Measurements from ENCODE around the gene NEUROD6. TPM values are rescaled to one million over a fixed set of nuclear protein-coding genes. Genes with fewer than 3 reads are reported as not detected.

NEUROD6 gene
- total RNA-seq, 8 experiments from 2014 or later, result 0.09 to 0.38 (median 0.31) TPM; not detected in 5

DNA sequence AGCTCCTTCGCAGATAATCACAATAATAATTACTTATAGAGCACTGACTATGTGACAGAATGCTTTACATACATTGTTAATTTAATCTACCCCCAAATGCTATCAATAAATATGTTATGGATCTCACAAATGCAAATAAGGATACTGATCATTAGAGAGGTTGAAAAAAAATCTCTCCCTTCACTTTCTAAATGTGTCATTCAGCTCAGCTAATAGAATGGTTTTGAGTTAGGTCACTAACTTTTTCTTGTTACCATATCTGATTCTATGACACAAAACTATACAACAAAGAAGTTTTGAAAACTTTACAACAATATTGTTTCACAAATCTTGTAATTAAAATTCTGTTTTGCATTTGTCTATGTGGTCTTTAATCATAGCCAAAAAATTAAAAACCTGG is 17.4 kb downstream of the NEUROD6 start:
- in situ Hi-C loops (cut with MboI; ENCODE audit: low pct_unique_long_range_greater_than_20kb in 2 of 9, low sequenced_read_pairs in 9 of 9, unreplicated experiment in 9 of 9), result no loop called here
- Histone ChIP-seq H3K4me1 (replicated peaks in 1 of 2) (no peaks in the 10 kb centered on the region), H3K27ac (no peak overlapping the region), H3K4me3 (no peak overlapping the region)
- WGBS, 10 experiments, result 0 to 100% (median 70%) methylated on average over 1 of the region's 1 CpG; no CpG with 5 or more reads in 1 of the 10 experiments
- no peak for ATAC-seq (replicated peaks in 6 of 8)

DNA sequence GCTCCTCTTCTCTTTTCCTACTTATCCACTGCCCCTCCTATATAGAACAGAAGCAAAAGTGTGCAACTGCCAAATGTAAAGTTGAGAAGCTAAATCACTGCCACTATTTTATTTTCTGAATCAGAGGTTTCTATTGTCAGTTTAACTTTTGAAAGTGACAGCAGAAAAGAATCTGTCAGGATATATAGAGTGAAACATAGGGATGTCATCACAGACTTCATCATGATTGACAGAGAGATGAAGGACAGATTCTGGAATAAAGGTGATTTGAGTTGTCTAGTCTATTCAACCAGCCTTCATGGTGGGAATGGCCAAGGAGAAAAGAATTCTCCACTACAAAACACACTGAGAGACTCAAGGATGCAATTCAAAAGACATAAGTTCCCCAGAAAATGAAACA is 19.9 kb downstream of the NEUROD6 start:
- H3K27ac ChIP-seq, result no peak overlapping the region
- no peak for ATAC-seq (replicated peaks in 6 of 8)
- in situ Hi-C loops (cut with MboI; ENCODE audit: low pct_unique_long_range_greater_than_20kb in 2 of 9, low sequenced_read_pairs in 9 of 9, unreplicated experiment in 9 of 9), result no loop called here
- no peaks in the 10 kb centered on the region for H3K4me1 ChIP-seq (replicated peaks in 1 of 2)
- no peak overlapping the region for H3K4me3 ChIP-seq

DNA sequence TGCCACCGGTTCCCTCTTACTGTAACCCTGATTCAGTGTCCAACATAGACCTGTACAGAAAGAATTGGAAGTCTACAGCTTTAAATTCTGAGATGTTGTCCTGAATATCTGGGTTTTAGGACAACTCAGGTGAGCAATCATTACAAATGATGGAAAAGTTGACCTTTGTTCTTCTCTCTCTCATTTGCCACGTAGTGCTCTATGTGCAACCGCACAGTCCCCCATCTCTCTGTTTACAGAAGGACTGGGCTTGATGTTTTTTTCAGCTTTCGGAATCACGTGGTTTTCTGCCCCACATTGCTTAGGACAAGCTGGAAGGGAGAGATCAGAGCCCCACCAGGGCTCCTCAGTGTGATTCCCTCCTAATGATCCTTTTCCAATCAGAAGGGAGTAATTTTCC is 22.2 kb downstream of the NEUROD6 start:
- no peak for ATAC-seq (replicated peaks in 6 of 8)
- no peak overlapping the region for H3K4me3 ChIP-seq
- in situ Hi-C loops (cut with MboI; ENCODE audit: low pct_unique_long_range_greater_than_20kb in 2 of 9, low sequenced_read_pairs in 9 of 9, unreplicated experiment in 9 of 9), result no loop called here
- H3K27ac ChIP-seq, result no peak overlapping the region
- no peaks in the 10 kb centered on the region for H3K4me1 ChIP-seq (replicated peaks in 1 of 2)
- 35 to 100% (median 63%) methylated on average over 1 to 5 of the region's 5 CpGs; no CpG with 5 or more reads in 4 of the 10 experiments for WGBS, 10 experiments

DNA sequence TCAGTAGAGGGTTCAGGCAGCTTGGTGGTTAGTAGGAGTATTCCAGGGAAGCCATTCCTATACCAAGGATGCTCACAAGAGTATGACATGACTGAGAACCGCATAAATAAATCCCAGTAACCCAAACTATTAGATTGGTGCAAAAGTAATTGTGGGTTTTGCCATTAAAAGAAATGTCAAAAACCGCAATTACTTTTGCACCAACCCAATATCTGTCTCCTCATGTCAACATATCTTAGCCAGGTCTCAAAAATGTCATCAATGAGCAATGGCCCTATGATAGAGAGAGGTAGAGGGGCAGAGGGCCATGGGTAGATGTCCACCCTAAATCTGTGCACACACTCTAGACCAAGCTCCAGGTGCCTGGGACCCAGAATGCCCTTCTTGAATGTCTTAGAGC is 23.6 kb downstream of the NEUROD6 start:
- H3K4me3 ChIP-seq, result no peak overlapping the region
- 0 to 100% (median 14%) methylated on average over 1 to 2 of the region's 2 CpGs; no CpG with 5 or more reads in 3 of the 10 experiments for WGBS, 10 experiments
- no peak for ATAC-seq (replicated peaks in 6 of 8)
- no peaks in the 10 kb centered on the region for H3K4me1 ChIP-seq (replicated peaks in 1 of 2)
- no peak overlapping the region for H3K27ac ChIP-seq
- in situ Hi-C loops (cut with MboI; ENCODE audit: low pct_unique_long_range_greater_than_20kb in 2 of 9, low sequenced_read_pairs in 9 of 9, unreplicated experiment in 9 of 9), result no loop called here

DNA sequence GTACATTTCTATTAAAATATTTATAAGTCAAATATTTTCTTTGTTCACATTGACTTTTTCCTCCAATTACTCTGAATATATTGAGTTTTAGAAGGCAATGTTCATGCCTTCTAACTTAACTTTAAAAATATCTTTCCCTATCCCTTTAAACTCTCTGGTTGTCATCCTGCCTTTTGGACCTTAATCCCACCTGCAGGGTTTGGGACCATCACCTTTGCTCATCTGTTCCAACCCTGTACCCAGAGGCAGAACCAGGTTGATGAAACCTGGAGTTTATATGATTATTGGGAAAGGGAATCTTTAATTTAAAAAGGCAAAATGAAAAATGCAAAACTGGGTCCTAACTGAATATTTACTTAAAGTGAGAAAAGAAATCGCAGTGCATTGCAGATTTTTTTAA is 24.8 kb downstream of the NEUROD6 start:
- no peak overlapping the region for H3K27ac ChIP-seq
- in situ Hi-C loops (cut with MboI; ENCODE audit: low pct_unique_long_range_greater_than_20kb in 2 of 9, low sequenced_read_pairs in 9 of 9, unreplicated experiment in 9 of 9), result no loop called here
- no peak overlapping the region for H3K4me3 ChIP-seq
- WGBS, 10 experiments, result 13 to 100% (median 76%) methylated on average over 1 of the region's 1 CpG; no CpG with 5 or more reads in 2 of the 10 experiments
- H3K4me1 ChIP-seq (replicated peaks in 1 of 2), result no peaks in the 10 kb centered on the region
- ATAC-seq (replicated peaks in 6 of 8), result no peak

DNA sequence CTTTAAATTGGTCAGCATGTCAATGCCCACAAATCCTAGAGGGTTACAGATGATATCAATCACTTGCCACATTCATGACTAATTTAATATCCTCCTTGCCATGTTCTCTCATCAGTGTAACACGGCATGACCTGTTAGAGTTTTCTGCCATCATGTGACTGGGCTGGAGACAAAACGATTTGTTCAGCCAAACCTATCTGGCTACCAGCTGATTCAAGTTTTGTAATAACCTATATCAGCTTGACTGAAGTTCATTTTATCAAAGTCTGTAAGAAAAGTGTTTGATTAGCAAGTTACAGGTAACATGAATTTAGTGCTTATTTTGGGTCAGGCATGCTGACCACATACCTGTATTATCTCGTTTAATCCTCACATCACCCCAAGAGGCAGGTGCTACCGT is 25.7 kb downstream of the NEUROD6 start:
- H3K4me3 ChIP-seq, result no peak overlapping the region
- 0 to 90% (median 65%) methylated on average over 2 to 4 of the region's 4 CpGs; no CpG with 5 or more reads in 1 of the 10 experiments for WGBS, 10 experiments
- H3K4me1 ChIP-seq (replicated peaks in 1 of 2), result no peaks in the 10 kb centered on the region
- H3K27ac ChIP-seq, result no peak overlapping the region
- ATAC-seq (replicated peaks in 6 of 8), result no peak
- in situ Hi-C loops (cut with MboI; ENCODE audit: low pct_unique_long_range_greater_than_20kb in 2 of 9, low sequenced_read_pairs in 9 of 9, unreplicated experiment in 9 of 9), result no loop called here

DNA sequence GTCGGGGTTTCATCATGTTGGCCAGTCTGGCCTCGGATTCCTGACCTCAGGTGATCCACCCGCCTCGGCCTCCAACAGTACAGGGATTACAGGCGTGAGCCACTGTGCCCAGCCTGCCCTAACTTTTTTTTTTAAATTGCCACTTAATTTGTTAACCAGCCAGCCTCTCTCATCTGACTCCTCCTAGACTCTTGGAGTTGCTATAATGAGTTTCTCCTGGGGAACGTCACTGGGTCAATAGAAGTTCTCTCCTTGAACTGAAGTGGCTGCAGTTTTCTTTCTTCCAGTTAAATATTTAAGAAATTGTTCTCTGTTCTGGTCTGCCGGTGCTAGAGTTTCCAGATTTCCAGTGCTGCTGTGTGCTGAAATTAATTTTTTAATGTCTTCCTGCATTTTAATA is 27.6 kb downstream of the NEUROD6 start:
- Histone ChIP-seq H3K4me3 (no peak overlapping the region), H3K4me1 (replicated peaks in 1 of 2) (peaks cover 0 to 8% of the 10 kb centered on the region in 2 donors), H3K27ac (no peak overlapping the region)
- WGBS, 10 experiments, result 3 to 100% (median 76%) methylated on average over 1 to 6 of the region's 7 CpGs; no CpG with 5 or more reads in 2 of the 10 experiments
- in situ Hi-C loops (cut with MboI; ENCODE audit: low pct_unique_long_range_greater_than_20kb in 2 of 9, low sequenced_read_pairs in 9 of 9, unreplicated experiment in 9 of 9), result no loop called here
- ATAC-seq (replicated peaks in 6 of 8), result no peak

DNA sequence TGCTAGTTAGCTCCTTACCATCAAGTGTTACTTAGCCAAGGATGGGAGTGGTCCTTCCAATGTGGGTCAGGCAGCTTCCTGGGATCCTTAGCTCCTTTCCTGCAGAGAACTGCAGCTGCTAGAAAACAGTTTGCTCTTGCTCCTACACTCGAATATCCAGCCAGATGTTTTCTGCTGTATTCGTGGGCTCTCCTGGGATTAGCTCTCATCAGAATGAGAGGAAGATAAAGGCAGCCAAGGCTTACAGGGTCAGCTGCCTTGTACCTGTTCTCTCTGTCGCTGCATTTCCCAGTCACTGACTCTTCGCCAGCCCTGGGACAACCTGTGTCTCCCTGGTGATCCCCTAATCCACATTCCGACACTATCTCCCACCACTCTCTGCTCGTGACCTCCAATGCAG is 29.0 kb downstream of the NEUROD6 start:
- no peak overlapping the region for H3K4me3 ChIP-seq

DNA sequence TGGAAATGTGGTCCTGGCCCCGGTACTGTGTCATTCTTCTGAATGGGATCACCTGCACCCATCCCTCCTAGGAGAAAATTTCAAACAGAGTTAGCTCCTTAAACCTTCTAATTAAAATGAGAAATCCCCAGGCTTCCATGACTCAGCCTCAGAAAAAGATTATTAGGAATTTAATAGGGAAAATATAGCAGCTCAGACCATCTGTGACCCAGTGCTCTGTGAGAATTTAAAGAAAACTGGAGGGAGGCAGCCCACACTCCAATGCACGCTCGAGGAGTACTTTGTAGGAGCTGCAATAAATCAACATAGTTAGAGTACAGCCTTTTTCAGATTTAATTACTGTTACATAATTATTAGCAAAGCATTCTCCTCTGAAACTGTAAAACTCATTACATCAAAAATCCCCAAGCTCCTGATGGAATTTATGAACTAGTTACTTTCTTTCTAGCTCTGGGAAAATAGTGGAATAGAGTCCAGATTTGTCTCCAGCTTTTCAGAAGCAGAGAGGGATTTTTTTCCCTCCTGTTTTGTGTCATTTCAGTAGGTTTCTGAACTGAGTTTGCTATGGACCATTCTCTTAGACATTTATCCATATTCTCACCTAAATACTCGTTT is 30.1 kb downstream of the NEUROD6 start:
- Histone ChIP-seq H3K4me1 (replicated peaks in 1 of 2) (peaks cover 0 to 13% of the 10 kb centered on the region in 2 donors), H3K27ac (no peak overlapping the region), H3K4me3 (no peak overlapping the region)
- in situ Hi-C loops (cut with MboI; ENCODE audit: low pct_unique_long_range_greater_than_20kb in 2 of 9, low sequenced_read_pairs in 9 of 9, unreplicated experiment in 9 of 9), result no loop called here
- 0 to 87% (median 44%) methylated on average over 1 to 4 of the region's 4 CpGs; no CpG with 5 or more reads in 1 of the 10 experiments for WGBS, 10 experiments
- ATAC-seq (replicated peaks in 6 of 8), result peak in 2 of 8 experiments; percentile 15 to 39

More for the DNA sequence above, 29.0 kb downstream of the NEUROD6 start:
- Histone ChIP-seq H3K4me1 (replicated peaks in 1 of 2) (peaks cover 0 to 13% of the 10 kb centered on the region in 2 donors), H3K27ac (no peak overlapping the region)
- ATAC-seq (replicated peaks in 6 of 8), result no peak
- 0 to 100% (median 79%) methylated on average over 1 to 5 of the region's 6 CpGs; no CpG with 5 or more reads in 2 of the 10 experiments for WGBS, 10 experiments
- in situ Hi-C loops (cut with MboI; ENCODE audit: low pct_unique_long_range_greater_than_20kb in 2 of 9, low sequenced_read_pairs in 9 of 9, unreplicated experiment in 9 of 9), result no loop called here

DNA sequence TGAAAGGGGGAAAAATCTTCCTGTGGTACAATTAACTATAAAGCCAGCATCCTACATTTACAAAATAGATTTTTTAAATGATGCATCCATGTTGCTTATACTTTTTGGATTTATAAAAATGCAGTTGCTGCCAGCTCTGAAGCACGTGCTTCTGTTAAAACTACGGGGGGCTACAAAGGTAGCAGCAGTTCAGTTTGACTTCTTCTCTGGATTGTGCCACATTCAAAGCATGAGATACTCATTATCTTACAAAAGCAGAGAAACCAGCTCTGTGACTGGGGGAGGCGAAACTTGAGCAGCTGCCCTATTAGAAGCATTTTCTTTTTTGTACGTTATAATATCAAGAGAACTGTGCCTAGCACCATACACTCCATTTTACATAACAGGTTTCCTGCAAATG is 31.1 kb downstream of the NEUROD6 start:
- ATAC-seq (replicated peaks in 6 of 8), result no peak
- Histone ChIP-seq H3K27ac (no peak overlapping the region), H3K4me1 (replicated peaks in 1 of 2) (peaks cover 0 to 13% of the 10 kb centered on the region in 2 donors), H3K4me3 (no peak overlapping the region)
- WGBS, 10 experiments, result 0 to 78% (median 43%) methylated on average over 3 to 4 of the region's 4 CpGs; no CpG with 5 or more reads in 4 of the 10 experiments
- in situ Hi-C loops (cut with MboI; ENCODE audit: low pct_unique_long_range_greater_than_20kb in 2 of 9, low sequenced_read_pairs in 9 of 9, unreplicated experiment in 9 of 9), result no loop called here

DNA sequence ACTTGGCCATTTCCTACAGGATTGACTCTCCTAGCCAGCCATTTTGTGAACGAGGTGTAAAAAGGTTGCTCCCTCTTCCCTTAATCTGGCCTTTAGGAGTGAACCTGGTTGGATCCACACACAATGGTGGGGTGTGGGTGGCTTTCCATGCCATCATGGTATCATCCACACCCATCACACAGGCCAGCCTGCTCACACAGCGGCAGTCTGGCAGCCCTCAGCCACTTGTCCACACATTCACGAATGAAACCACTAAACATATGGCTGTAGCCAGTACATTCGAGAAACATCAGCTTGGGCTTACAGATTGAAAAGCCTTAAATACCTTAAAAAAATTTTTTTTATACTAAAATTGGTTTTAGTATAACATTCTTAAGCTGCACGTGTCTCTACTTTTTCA is 31.9 kb downstream of the NEUROD6 start:
- in situ Hi-C loops (cut with MboI; ENCODE audit: low pct_unique_long_range_greater_than_20kb in 2 of 9, low sequenced_read_pairs in 9 of 9, unreplicated experiment in 9 of 9), result no loop called here
- Histone ChIP-seq H3K4me1 (replicated peaks in 1 of 2) (peaks cover 0 to 13% of the 10 kb centered on the region in 2 donors), H3K27ac (no peak overlapping the region), H3K4me3 (no peak overlapping the region)
- no peak for ATAC-seq (replicated peaks in 6 of 8)
- WGBS, 10 experiments, result 0 to 100% (median 93%) methylated on average over 1 to 5 of the region's 5 CpGs; no CpG with 5 or more reads in 1 of the 10 experiments

DNA sequence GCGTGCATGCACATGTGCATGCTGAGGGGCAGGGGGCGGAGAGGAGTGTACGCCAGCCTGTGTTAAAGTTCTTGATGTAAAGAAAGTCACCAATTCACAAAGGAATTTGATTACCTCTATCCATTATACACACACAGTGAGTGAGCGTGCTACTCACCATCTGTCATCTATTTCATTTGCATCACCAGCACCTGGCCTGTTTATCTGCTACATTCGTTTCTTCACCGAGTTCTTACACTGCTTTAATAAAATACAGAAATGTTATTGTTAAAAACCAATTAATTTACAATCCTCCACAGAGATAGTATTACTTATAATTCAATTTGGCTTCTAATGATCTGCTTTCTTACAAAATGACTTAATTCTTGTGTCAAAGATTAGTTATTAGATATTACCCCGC is 32.6 kb downstream of the NEUROD6 start:
- ATAC-seq (replicated peaks in 6 of 8), result no peak
- Histone ChIP-seq H3K27ac (no peak overlapping the region), H3K4me1 (replicated peaks in 1 of 2) (peaks cover 0 to 13% of the 10 kb centered on the region in 2 donors), H3K4me3 (no peak overlapping the region)
- in situ Hi-C loops (cut with MboI; ENCODE audit: low pct_unique_long_range_greater_than_20kb in 2 of 9, low sequenced_read_pairs in 9 of 9, unreplicated experiment in 9 of 9), result no loop called here
- 16 to 97% (median 69%) methylated on average over 1 to 7 of the region's 7 CpGs for WGBS, 10 experiments

DNA sequence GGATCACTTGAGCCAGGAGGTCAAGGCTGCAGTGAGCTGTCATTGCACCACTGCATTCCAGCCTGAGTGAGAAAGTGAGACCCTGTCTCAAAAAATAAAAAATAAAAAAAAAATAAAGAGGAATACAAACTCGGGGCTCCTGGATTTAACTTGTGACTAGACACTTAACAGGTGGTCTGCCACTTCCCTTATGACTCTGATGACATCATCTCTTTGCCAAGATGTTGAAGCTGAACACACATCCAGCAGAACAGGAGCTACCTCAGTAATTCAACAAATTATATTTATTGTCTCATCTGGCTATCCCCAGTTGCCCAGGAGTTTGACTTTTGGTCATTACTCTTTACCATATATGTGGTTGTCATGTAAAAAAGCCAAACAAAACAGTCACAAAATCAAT is 35.3 kb downstream of the NEUROD6 start:
- in situ Hi-C loops (cut with MboI; ENCODE audit: low pct_unique_long_range_greater_than_20kb in 2 of 9, low sequenced_read_pairs in 9 of 9, unreplicated experiment in 9 of 9), result no loop called here

DNA sequence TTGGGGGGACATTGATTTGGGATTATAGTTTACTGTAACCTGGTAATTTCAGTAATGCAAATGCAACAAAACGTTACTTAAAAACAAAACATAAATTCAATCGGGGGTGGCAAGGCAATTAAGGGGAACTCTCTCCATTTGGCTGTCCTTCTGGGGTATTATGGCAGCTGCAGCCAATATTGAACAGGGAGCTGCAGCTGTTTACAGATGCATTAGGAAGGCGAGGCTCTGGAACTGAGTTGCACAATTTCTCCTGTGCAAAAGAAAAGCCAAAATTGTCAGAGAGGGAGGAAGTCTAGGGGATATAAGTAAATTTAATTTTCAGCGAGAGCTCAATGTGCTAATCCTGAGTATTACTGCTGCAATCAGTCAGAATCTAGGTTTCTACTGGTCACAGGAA is 36.1 kb downstream of the NEUROD6 start:
- 0 to 83% (median 62%) methylated on average over 2 to 4 of the region's 4 CpGs; no CpG with 5 or more reads in 1 of the 10 experiments for WGBS, 10 experiments
- Histone ChIP-seq H3K27ac (no peak overlapping the region), H3K4me3 (no peak overlapping the region), H3K4me1 (replicated peaks in 1 of 2) (peaks cover 0 to 11% of the 10 kb centered on the region in 2 donors)
- no peak for ATAC-seq (replicated peaks in 6 of 8)
- in situ Hi-C loops (cut with MboI; ENCODE audit: low pct_unique_long_range_greater_than_20kb in 2 of 9, low sequenced_read_pairs in 9 of 9, unreplicated experiment in 9 of 9), result no loop called here

More for the DNA sequence above, 35.3 kb downstream of the NEUROD6 start:
- Histone ChIP-seq H3K27ac (no peak overlapping the region), H3K4me3 (no peak overlapping the region), H3K4me1 (replicated peaks in 1 of 2) (peaks cover 0 to 13% of the 10 kb centered on the region in 2 donors)
- WGBS, 10 experiments, result 0 to 82% (median 40%) methylated on average over 1 of the region's 1 CpG; no CpG with 5 or more reads in 5 of the 10 experiments
- no peak for ATAC-seq (replicated peaks in 6 of 8)
